OCI-LY7 (cell line): ENCODE results near the gene CNOT1. TPM values are rescaled to one million over a fixed set of nuclear protein-coding genes. Genes with fewer than 3 reads are reported as not detected.

Experiments used
- BruUV-seq: library from RNA; stranded (reverse); fragments of 400-500 nt; replicated peaks from 2 replicates; lab custom pipeline; 2021; lab: Mats Ljungman, UMichigan
- CTCF ChIA-PET: fragments of 300-600 bp; sonication (Branson Sonifier 250); formaldehyde crosslinking; loops from one replicate; lab custom pipeline; 2022; ENCODE audit warnings: antibody characterized with exemption; ENCODE audit not compliant: unreplicated experiment; lab: Charles Lee
- POLR2A ChIA-PET: fragments of 300-600 bp; sonication (Branson Sonifier 250); formaldehyde crosslinking; loops from one replicate; lab custom pipeline; 2022; ENCODE audit warnings: antibody characterized with exemption; lab: Charles Lee
- DNase-seq: peaks from one replicate; pipeline ENCODE4 v3.0.0-alpha.2; 2015; ENCODE audit warnings: low spot score
- H2AFZ ChIP-seq: fragments of 200-600 bp; sonication (generic), shearing (Covaris generic); 2 replicates; pipeline ENCODE4 v1.6.1; 2014; ENCODE audit warnings: mild to moderate bottlenecking, antibody characterized with exemption, low read length, moderate library complexity
- H3K27ac ChIP-seq: fragments of 200-600 bp; sonication (generic); 2 replicates; pipeline ENCODE4 v1.5.1; 2014; ENCODE audit warnings: mixed run types, low read depth, mild to moderate bottlenecking, moderate library complexity, low read length, inconsistent platforms; ENCODE audit not compliant: poor library complexity, severe bottlenecking
- H3K36me3 ChIP-seq: fragments of 200-600 bp; sonication (generic); 2 replicates; pipeline ENCODE4 v1.6.1; 2014; ENCODE audit warnings: mild to moderate bottlenecking, antibody characterized with exemption, low read length, moderate library complexity, mixed read lengths; ENCODE audit not compliant: insufficient read depth
- H3K4me1 ChIP-seq: fragments of 200-600 bp; sonication (generic); 2 replicates; pipeline ENCODE4 v1.5.1; 2014; ENCODE audit warnings: mild to moderate bottlenecking, low read length; ENCODE audit not compliant: insufficient read depth, poor library complexity, severe bottlenecking
- H3K4me2 ChIP-seq: fragments of 200-600 bp; sonication (generic); 2 replicates; pipeline ENCODE4 v1.6.1; 2014; ENCODE audit warnings: mild to moderate bottlenecking, low read length
- H3K4me3 ChIP-seq: fragments of 200-600 bp; sonication (generic); 2 replicates; pipeline ENCODE4 v1.5.1; 2014; ENCODE audit warnings: mild to moderate bottlenecking, low read depth, low read length; ENCODE audit not compliant: poor library complexity, severe bottlenecking
- H3K79me2 ChIP-seq: fragments of 200-600 bp; sonication (generic); 2 replicates; pipeline ENCODE4 v1.6.1; 2016; ENCODE audit warnings: low read depth, mild to moderate bottlenecking, low read length, moderate library complexity, mixed read lengths; ENCODE audit not compliant: insufficient read depth
- H3K9me2 ChIP-seq: fragments of 200-600 bp; sonication (generic); 2 replicates; pipeline ENCODE4 v1.6.1; 2016; ENCODE audit warnings: mild to moderate bottlenecking, low read length, mixed read lengths; ENCODE audit not compliant: insufficient read depth
- H3K9me3 ChIP-seq: fragments of 200-600 bp; sonication (generic); 2 replicates; pipeline ENCODE4 v1.6.1; 2014; ENCODE audit warnings: mild to moderate bottlenecking, mixed run types, low read length, mixed read lengths
- H4K20me1 ChIP-seq: fragments of 200-600 bp; sonication (generic); 2 replicates; pipeline ENCODE4 v1.6.1; 2014; ENCODE audit warnings: mild to moderate bottlenecking, antibody characterized with exemption, low read length, moderate library complexity, mixed read lengths; ENCODE audit not compliant: insufficient read depth
- CTCF ChIP-seq: fragments of 200-600 bp; sonication (generic); conservative IDR thresholded peaks from 2 replicates; pipeline ENCODE4 v1.5.1; 2014; ENCODE audit warnings: mild to moderate bottlenecking, antibody characterized with exemption, low read length, moderate library complexity, mixed read lengths
- EZH2phosphoT487 ChIP-seq: fragments of 200-600 bp; sonication (generic); IDR thresholded peaks from 2 replicates; pipeline ENCODE4 v1.6.1; 2018; ENCODE audit warnings: low read depth, borderline replicate concordance, mild to moderate bottlenecking, mixed run types, antibody characterized with exemption, low read length, moderate library complexity, mixed read lengths
- intact Hi-C: fragments of 100-400 bp; cut with micrococcal nuclease; formaldehyde crosslinking; loops from one replicate; pipeline ENCODE4 v1.10.0; 2022; ENCODE audit not compliant: unreplicated experiment
- total RNA-seq, 2 experiments: library from RNA; depleted of rRNA in 1 of 2; stranded (reverse); fragments of >200 nt in 1 of 2; shearing (Covaris generic) in 1 of 2; gene quantifications; 2 replicates each; pipeline ENCODE4 v1.2.3, GENCODE V29; 2014 to 2022

Gene CNOT1
- total RNA-seq, 2 experiments from 2014 or later = 230 to 288 TPM

GRCh38 chr16:58588406-58588805 is 41.2 kb downstream of the CNOT1 start:
- no peak overlapping the region for H2AFZ ChIP-seq
- no peaks in the 10 kb centered on the region for H3K9me2 ChIP-seq
- peaks cover 98% of the 10 kb centered on the region for H3K36me3 ChIP-seq
- TF ChIP-seq CTCF = no peak
- no peak for TF ChIP-seq EZH2phosphoT487
- H3K4me3 ChIP-seq = no peak overlapping the region
- no peaks in the 10 kb centered on the region for H3K9me3 ChIP-seq
- H3K4me1 ChIP-seq = no peaks in the 10 kb centered on the region
- H3K4me2 ChIP-seq = no peak overlapping the region
- intact Hi-C loops = no loop called here
- peaks cover 44% of the 10 kb centered on the region for H3K79me2 ChIP-seq
- BruUV-seq = no TSS peak
- no peak overlapping the region for H3K27ac ChIP-seq
- no peak for DNase-seq
- POLR2A ChIA-PET = interaction anchor here (0.6 to 1.1 kb wide), 8 partner anchors 8 to 173 kb away, joined by 3 to 4 read pairs (median 4); no protein-coding TSS in a partner anchor
- H4K20me1 ChIP-seq = peaks cover 6% of the 10 kb centered on the region; the same call in 1 of the 2 replicates
- CTCF ChIA-PET = no interaction called here

- H3K9me2 ChIP-seq = no peaks in the 10 kb centered on the region
- H3K36me3 ChIP-seq = peaks cover 98% of the 10 kb centered on the region
- H3K27ac ChIP-seq = no peak overlapping the region
- intact Hi-C loops = no loop called here
- DNase-seq = no peak
- H2AFZ ChIP-seq = no peak overlapping the region
- no peak overlapping the region for H3K4me2 ChIP-seq
- H3K79me2 ChIP-seq = peaks cover 28% of the 10 kb centered on the region; the same call in 1 of the 2 replicates
- no peak overlapping the region for H3K4me3 ChIP-seq
- POLR2A ChIA-PET = interaction anchor here (0.6 to 1.6 kb wide), 2 partner anchors 47 to 51 kb away, joined by 3 to 5 read pairs; no protein-coding TSS in a partner anchor
- CTCF ChIA-PET = no interaction called here
- BruUV-seq = no TSS peak
- H4K20me1 ChIP-seq = peaks cover 9% of the 10 kb centered on the region; the same call in 1 of the 2 replicates
- H3K9me3 ChIP-seq = no peaks in the 10 kb centered on the region
- no peaks in the 10 kb centered on the region for H3K4me1 ChIP-seq
- TF ChIP-seq EZH2phosphoT487 (no peak), CTCF (no peak)
Observed at GRCh38 chr16:58586340-58587030, 43.1 kb downstream of the CNOT1 start.
